H1 (cell line): ENCODE data around the gene HOXB9.
A peak's percentile ranks its signal among the peaks of the same experiment; 100 is the strongest.

Experiments used
- CEBPB ChIP-seq: IDR thresholded peaks from 2 replicates; pipeline ENCODE4 v1.6.1; 2012; ENCODE audit warnings: low read depth, low read length
- CREB1 ChIP-seq: IDR thresholded peaks from 2 replicates; pipeline ENCODE4 v1.6.1; 2012; ENCODE audit warnings: inconsistent platforms
- EZH2 ChIP-seq: fragments of 200-600 bp; sonication (generic); IDR thresholded peaks from 2 replicates; pipeline ENCODE4 v1.7.1; 2012; ENCODE audit warnings: low read depth, mild to moderate bottlenecking, moderate library complexity, low read length, inconsistent platforms; ENCODE audit not compliant: severe bottlenecking
- POLR2AphosphoS5 ChIP-seq: IDR thresholded peaks from 2 replicates; pipeline ENCODE4 v1.6.1; 2011; ENCODE audit warnings: low read depth, low read length
- TF ChIP-seq, protein P1 (sequence below), 3 experiments: IDR thresholded peaks; 1 replicate in 2 of 3; 2 replicates in 1 of 3; pipeline versions ENCODE4 v1.5.1 to v1.6.1; 2011; ENCODE audit warnings: low read length in 3 of 3, mild to moderate bottlenecking in 3 of 3, inconsistent platforms in 2 of 3, low read depth in 1 of 3, moderate library complexity in 1 of 3; ENCODE audit not compliant: insufficient read depth in 1 of 3; ENCODE audit errors: control extremely low read depth in 1 of 3
- TF ChIP-seq, protein P2 (sequence below): IDR thresholded peaks from 2 replicates; pipeline ENCODE4 v1.6.1; 2012; ENCODE audit warnings: inconsistent platforms

DNA sequence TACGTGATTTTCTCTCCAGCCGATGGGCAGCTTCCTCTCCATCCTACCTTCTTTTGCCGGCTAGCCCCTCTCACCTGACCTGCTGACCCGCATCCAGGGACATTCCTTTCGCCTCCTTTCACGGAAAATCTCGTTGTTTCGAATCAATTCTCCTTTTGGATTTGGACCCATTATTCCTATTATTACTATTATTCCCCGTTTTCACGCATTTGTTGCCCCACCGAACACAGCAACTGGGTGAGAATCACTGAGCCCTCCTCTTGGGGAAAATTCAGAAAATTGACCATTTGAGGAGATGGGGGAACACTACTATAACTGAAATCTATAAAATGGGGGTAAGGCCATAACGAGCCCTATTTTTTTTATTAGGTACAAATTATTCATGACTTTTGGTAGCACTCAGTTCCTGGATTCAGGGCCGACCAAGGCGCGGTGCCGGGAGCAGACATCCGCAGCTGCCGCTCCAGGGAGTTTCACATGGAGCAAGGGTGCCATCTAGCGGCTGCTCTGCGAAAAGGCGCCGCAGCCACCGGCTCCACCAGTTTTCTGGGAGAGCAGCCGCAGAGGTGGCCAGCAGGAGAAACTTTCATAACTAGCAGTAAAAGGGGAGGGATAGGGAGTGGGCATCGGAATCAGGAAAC is 7.8 kb downstream of the HOXB9 start:
- TF ChIP-seq CREB1 (no peak), EZH2 (peak; percentile 67), POLR2AphosphoS5 (no peak), CEBPB (no peak)
- TF ChIP-seq, protein P1, sequence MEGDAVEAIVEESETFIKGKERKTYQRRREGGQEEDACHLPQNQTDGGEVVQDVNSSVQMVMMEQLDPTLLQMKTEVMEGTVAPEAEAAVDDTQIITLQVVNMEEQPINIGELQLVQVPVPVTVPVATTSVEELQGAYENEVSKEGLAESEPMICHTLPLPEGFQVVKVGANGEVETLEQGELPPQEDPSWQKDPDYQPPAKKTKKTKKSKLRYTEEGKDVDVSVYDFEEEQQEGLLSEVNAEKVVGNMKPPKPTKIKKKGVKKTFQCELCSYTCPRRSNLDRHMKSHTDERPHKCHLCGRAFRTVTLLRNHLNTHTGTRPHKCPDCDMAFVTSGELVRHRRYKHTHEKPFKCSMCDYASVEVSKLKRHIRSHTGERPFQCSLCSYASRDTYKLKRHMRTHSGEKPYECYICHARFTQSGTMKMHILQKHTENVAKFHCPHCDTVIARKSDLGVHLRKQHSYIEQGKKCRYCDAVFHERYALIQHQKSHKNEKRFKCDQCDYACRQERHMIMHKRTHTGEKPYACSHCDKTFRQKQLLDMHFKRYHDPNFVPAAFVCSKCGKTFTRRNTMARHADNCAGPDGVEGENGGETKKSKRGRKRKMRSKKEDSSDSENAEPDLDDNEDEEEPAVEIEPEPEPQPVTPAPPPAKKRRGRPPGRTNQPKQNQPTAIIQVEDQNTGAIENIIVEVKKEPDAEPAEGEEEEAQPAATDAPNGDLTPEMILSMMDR (IDR thresholded peaks at IDR 0.05; ENCODE audit: control extremely low read depth in 1 of 3, insufficient read depth in 1 of 3, low read depth in 1 of 3, low read length in 3 of 3) = peak; percentile 77 to 95 (median 82)
- TF ChIP-seq, protein P2, sequence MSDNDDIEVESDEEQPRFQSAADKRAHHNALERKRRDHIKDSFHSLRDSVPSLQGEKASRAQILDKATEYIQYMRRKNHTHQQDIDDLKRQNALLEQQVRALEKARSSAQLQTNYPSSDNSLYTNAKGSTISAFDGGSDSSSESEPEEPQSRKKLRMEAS = no peak
